ENCODE results near the gene IL3RA.

IL3RA gene

GRCh38 chrX:1385253-1386223 is 49.0 kb downstream of the IL3RA start:
- DNase-seq (ENCODE audit: low read depth): no peak
- H3K4me3 ChIP-seq (ENCODE audit: low read length): no peak overlapping the region
- TF ChIP-seq CTCF (IDR thresholded peaks at IDR 0.05; ENCODE audit: insufficient read depth, low read depth, low read length, missing control alignments): no peak

GRCh38 chrX:1386338-1387127 is 49.9 kb downstream of the IL3RA start:
- no peak overlapping the region for H3K4me3 ChIP-seq (ENCODE audit: low read length)
- no peak for DNase-seq (ENCODE audit: low read depth)
- TF ChIP-seq CTCF (IDR thresholded peaks at IDR 0.05; ENCODE audit: insufficient read depth, low read depth, low read length, missing control alignments): no peak

GRCh38 chrX:1387141-1387776 is 50.7 kb downstream of the IL3RA start:
- TF ChIP-seq CTCF (IDR thresholded peaks at IDR 0.05; ENCODE audit: insufficient read depth, low read depth, low read length, missing control alignments): no peak
- H3K4me3 ChIP-seq (ENCODE audit: low read length): no peak overlapping the region
- no peak for DNase-seq (ENCODE audit: low read depth)

GRCh38 chrX:1388651-1389050 is 52.1 kb downstream of the IL3RA start:
- TF ChIP-seq CTCF (IDR thresholded peaks at IDR 0.05; ENCODE audit: insufficient read depth, low read depth, low read length, missing control alignments): no peak
- no peak overlapping the region for H3K4me3 ChIP-seq (ENCODE audit: low read length)
- DNase-seq (ENCODE audit: low read depth): no peak

GRCh38 chrX:1389181-1389992 is 52.8 kb downstream of the IL3RA start:
- DNase-seq (ENCODE audit: low read depth): no peak

More at GRCh38 chrX:1389181-1389992, 52.8 kb downstream of the IL3RA start:
- no peak overlapping the region for H3K4me3 ChIP-seq (ENCODE audit: low read length)
- no peak for TF ChIP-seq CTCF (IDR thresholded peaks at IDR 0.05; ENCODE audit: insufficient read depth, low read depth, low read length, missing control alignments)

Measured in epithelial cell of esophagus (primary cell).